GM12801 (cell line): ENCODE results near the gene NTM.

ENCODE experiments used
- TF ChIP-seq, protein P1 (sequence below): IDR thresholded peaks from one replicate; pipeline ENCODE4 v1.5.1; 2011; ENCODE audit warnings: control low read depth; ENCODE audit not compliant: insufficient read length; ENCODE audit errors: extremely low read depth

NTM gene

GRCh38 chr11:131546218-131546895 is 175.9 kb downstream of the NTM start:
- TF ChIP-seq, protein P1, sequence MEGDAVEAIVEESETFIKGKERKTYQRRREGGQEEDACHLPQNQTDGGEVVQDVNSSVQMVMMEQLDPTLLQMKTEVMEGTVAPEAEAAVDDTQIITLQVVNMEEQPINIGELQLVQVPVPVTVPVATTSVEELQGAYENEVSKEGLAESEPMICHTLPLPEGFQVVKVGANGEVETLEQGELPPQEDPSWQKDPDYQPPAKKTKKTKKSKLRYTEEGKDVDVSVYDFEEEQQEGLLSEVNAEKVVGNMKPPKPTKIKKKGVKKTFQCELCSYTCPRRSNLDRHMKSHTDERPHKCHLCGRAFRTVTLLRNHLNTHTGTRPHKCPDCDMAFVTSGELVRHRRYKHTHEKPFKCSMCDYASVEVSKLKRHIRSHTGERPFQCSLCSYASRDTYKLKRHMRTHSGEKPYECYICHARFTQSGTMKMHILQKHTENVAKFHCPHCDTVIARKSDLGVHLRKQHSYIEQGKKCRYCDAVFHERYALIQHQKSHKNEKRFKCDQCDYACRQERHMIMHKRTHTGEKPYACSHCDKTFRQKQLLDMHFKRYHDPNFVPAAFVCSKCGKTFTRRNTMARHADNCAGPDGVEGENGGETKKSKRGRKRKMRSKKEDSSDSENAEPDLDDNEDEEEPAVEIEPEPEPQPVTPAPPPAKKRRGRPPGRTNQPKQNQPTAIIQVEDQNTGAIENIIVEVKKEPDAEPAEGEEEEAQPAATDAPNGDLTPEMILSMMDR = no peak

DNA sequence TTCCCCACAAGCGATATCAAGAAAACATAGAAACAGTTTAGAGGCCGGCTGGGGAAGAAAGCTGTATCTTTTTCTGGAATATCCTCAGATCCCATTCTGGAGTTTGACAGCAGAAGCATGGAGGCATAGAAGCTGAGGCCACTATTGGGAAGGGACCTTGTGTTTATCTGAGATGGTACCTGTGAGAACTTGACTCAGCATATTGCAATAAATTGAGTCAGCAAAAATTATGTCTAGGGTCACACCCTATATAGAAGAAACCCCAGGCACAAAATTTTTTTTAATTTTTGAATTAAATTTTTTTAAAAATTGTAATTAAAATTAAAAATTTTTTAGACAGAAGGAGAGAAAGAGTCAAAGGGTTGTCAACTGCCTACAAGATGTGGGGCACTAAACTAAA is 178.7 kb downstream of the NTM start:
- TF ChIP-seq, protein P1 = no peak

- TF ChIP-seq, protein P1 = no peak
Observed at GRCh38 chr11:131549770-131550169, 179.4 kb downstream of the NTM start.

GRCh38 chr11:131560287-131560686 is 189.9 kb downstream of the NTM start:
- TF ChIP-seq, protein P1 = no peak

GRCh38 chr11:131561501-131561900 is 191.1 kb downstream of the NTM start:
- TF ChIP-seq, protein P1 = no peak

- TF ChIP-seq, protein P1 = no peak
Observed at GRCh38 chr11:131561972-131562371, 191.6 kb downstream of the NTM start.

- TF ChIP-seq, protein P1 = no peak
Observed at GRCh38 chr11:131568318-131568717, 197.9 kb downstream of the NTM start.

DNA sequence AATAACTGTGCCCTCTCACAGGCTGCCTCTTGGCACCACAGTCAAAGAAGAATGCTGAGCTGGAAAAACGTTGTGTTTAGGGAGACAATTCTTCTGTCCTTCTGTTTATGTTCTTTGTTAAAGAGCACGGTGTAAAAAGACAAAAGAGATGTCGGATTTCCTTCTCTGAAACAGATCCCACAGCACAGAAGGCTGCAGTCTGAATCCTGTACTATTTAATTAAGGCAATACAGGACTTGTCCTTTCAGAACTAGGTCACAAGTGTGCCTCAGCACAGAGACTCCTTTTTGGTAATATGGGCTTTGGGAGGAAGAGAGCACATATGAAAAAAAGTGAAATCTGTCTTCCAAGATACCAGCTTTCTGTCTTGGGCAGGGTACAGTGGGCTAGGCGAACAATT is 201.2 kb downstream of the NTM start:
- TF ChIP-seq, protein P1 = no peak
